Amniotic stem cell (primary cell): ENCODE measurements around the gene GIT1.
"Not testable (repeated sequence)": the region's sequence is repeated elsewhere in the genome, so short reads cannot be mapped to it uniquely, and the experiment has no call there.

Source experiments
- DNase-seq: peaks from one replicate; lab custom pipeline; 2025; lab: John Stamatoyannopoulos, UW

GIT1 gene

DNA sequence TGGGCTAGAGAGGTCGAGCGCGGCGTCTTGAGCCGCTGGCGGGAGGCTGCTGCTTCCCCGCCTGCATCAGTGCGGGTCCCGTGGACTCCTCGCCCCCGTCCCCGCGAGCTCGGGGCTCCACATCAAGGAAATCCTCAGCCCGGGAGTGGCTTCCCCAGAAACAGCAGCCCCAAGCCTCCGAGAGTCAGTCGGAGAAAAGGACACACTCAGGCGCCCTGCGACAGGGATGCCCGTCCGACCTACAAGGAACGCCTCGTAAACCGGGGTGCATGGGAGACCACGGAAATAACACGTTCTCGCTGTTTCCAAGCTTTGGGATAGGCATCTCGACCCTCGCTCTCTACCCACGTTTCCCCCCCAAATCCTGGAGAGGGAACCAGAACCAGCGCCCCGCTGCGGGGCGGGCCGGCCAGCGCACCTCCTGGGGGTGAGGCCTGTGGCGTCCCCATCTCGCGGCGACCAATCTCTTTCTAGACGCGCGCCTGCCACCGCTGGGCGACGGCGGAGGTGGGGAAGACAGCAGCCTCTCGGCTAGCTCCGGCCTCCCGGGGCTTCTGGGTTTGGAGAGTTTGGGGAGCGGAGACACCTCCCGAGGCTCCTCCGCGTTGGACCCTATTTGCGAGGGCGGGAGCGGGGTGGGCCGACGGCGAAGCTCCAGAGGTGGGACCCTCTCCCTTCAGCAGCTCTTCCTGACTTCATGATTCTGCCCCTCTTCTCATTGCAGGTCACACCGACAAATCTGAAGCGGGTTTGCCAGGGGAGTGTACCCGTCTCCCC lies 21.7 kb downstream of the GIT1 start:
- DNase-seq = no peak

DNA sequence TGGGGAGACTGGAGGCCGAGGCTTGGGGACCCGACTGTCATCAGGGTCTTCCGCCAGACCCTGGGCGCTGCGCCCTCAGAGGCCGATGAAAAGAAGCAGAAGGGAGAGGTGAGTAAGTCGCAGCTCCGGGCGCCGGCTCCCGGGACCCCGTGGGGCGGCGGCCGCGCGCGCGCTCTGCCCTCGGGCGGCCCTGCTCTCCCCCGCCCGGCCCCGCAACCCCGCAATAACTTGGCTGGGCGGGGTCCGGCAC lies 22.2 kb downstream of the GIT1 start:
- DNase-seq = no peak

DNA sequence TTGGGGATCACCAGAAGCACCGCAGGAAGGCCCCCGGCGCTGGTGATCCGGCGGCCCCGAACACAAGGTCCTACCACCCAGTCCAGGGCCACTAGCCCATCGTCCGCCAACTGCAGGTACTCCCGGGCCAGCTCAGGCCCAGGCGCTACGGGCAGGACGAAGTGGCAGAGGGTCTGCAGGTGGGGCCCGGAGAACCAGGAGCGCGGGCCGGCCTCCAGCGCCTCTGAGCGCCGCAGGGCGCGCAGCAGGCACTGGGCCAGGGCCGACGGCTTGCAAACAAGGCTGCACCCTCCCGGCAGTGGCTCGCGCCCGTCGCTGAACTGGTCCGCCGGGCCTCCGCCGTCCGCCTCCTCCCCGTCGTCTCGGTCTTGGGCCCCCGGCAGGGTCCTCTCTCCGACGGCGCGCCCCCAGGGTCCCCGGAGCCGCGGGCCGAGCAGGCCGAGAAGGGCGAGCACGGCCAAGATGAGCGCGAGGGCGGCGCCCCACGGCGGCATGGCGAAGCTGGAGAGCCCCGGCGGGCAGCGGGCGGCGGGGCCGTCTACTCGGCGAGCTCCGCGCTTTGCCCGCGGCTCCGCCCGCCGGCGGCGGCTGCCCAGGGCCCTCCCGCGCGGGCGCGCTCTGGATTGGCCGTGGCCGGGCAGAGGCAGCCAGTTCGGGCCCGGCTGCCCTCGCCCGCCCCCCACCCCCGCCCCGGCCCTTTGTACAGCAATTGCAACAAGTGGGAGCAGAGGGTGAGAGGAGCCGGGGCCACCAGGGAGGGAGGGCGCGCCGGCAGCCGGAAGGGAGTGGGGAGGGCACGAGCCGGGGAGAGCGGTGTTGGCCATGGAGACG lies 22.8 kb downstream of the GIT1 start, which contains the start of gene ABHD15:
TSS of gene ABHD15 (minus strand) at position 565 of the 831 bp plus-strand sequence. CDS start at position 494, 71 bp downstream.
- no peak for DNase-seq

DNA sequence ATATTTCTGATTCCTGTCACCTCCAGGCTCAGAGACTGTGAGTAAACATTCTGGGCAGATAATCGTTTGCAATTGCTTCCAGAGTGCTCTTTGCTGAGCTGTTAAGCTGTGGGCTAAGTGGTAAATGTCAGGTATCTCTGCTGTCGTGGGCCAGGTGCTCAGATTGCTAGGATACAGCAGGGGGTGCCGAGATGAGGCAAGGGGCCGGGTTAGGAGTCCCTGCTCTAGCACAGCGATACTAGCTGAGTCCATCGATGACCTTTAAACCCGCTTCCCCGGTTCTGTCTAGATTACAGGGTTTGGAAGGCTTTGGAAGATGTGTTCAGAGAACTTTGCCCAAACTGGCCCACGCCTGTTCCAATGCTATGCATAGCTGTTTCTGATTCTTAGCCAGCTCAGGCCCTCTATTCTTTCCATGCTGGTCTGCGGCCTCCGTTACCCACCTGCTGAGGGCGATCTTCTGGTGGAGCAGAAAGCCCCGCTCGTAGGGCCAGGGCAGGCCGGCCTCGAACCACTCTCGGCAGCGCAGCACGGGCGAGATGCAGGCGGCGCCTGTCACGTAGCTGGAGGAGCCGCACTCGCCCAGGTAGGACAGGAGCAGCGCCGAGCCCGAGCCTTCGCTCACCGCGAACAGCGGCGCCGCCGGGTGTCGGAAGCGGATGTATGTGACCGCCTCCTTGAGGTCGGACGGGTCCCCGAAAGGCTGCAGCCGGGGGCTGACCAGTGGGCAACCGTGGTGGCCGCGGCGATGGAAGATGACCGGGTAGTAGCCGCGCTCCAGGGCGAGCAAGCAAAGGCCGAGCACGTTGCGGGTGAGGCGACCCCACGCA lies 23.6 kb downstream of the GIT1 start:
- DNase-seq = no peak

DNA sequence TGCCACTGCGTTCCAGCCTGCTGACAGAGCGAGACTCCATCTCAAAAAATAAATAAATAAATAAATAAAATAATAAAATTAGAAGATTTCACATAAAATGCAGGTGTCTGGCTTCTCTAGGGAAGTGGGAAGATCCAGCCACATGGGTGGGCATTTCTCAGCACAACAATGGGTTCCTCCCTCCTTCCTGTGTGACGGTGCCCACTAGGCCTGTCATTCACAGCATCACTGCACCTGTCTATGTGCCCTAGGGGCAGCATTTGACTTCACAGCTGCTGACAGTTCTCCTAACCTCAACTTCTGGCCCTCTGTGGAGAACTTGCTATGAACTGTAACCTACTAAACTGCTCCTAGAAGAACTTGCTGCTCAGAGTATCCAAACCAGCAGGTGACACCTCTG lies 25.6 kb downstream of the GIT1 start:
- no peak for DNase-seq

DNA sequence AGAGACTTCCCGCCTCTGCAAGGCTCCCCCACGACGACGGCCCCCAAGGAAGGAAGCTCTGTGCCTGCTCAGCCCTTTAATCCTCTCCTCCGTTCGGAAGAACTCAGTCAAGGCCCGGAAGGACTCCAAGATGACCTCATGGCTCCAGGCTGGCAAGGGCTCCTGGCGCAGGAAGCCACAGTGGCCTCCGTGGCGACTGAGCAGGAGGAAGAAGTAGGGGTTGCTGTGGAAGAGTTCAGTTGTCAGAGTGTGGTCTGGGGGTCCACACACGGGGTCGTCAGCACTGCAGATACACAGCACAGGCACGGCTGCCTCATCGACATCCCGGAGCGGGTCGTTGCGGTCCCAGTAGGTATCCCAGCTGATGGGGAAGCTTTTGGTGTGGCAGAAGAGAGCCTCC lies 26.8 kb downstream of the GIT1 start:
- DNase-seq = no peak

DNA sequence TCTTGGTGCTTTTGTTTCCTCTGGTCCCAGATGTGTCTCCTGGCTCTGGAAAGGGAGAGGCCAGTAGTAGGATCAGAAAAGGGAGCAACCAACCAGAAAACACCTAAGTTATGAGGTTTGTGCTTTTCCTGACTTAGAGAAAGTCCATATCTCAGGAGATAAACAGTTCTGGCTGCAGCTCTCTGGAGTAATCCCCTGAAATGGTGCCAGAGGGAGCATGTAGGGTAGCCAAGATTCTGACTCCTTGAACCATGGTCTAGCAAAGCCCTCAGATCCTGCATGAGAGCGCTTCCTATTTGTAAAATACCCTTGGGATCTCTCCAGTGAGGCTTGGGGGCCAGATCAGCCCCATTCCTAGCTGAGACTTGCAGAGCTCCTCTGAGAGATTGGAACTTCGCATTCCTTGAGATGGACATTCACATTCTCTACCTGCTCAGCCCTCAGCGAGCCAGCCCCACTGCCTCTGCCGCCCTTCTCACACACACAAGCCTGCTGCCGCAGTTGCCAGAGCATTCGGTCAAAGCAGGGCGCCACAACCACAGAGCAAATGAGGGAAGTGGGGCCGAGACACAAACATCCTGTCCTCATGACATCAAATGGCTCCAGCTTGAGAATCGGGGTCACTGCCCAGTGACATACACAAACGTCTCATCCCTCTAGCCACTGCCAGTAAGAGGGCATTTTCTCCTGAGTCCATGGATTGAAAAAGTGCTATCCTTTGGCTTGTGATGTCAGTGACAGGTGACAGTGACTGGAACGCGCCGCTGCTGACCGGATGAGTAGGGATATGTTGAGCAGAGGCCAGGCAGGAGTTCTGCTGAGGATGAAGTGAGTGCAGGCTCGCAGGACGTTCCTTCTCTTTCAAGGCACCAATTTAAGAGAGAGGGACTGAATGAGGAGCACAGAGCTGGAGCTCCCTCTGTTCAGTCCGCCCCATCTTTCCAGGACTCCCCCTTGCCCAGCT lies 27.6 kb downstream of the GIT1 start:
- no peak for DNase-seq

DNA sequence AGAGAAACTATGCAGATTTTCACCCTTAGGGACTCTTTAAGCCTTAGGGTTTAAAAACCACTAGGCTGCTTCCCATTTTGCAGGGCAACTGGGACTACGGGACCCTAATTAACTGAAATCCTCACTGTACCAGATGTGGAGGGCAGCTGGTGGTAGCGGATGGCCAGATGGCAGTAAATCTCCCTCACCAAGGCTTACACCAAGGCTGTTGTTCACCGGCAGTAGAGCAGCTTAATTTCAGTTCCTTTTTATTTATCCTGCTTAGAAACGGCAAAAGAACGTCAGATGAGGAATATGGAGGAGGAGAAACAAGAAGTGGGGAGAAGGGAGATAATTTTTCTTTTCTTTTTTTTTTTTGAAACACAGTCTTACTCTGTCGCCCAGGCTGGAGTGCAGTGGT lies 29.1 kb downstream of the GIT1 start:
- DNase-seq = no peak

DNA sequence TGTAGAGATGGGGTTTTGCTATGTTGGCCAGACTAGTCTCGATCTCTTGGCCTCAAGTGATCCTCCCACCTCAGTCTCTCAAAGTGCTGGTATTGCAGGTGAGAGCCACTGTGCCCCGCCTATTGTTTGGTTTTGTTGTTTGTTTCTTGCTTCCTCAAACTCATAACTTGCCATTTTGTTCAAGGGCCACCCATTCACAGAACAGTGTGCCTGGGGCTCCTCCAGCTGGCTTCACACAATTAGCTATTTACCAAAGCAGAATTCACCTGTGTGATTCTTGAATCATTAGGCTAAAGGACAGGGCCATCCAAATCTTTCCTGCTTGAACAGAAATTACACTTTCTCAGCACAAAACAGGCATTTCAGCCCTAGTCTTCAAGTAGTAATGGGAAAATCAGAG lies 29.8 kb downstream of the GIT1 start:
- DNase-seq = no peak

DNA sequence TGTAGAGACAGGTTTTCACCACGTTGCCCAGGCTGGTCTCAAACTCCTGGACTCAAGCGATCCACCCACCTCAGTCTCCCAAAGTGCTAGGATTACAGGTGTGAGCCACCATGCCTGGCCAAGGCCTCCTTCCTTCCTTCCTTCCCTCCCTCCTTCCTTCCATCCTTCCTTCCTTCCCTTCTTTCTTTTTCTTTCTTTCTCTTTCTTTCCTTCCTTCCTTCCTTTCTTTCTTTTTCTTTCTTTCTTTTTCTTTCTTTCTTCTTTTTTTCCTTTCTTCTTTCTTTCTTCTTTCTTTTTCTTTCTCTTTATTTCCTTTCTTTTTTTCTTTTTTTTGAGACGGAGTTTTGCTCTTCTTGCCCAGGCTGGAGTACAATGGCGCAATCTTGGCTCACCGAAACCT lies 31.3 kb downstream of the GIT1 start:
- not testable (repeated sequence) for DNase-seq

DNA sequence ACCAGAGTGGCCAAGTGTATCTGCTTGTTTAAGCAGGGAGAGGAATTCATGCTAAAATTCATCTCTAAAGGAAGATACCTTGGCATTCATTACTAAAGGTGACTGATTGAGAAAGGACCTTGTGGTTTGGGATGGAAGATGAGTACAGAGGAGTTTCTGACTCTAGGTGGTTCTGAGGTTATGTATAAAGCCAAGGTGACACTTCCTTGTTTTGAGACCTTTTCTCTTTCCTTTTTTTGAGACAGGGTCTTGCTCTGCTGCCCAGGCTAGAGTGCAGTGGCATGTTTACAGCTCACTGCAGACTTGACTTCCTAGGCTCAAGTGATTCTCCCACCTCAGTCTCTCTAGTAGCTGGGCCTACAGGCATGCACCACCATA lies 31.7 kb downstream of the GIT1 start:
- no peak for DNase-seq

DNA sequence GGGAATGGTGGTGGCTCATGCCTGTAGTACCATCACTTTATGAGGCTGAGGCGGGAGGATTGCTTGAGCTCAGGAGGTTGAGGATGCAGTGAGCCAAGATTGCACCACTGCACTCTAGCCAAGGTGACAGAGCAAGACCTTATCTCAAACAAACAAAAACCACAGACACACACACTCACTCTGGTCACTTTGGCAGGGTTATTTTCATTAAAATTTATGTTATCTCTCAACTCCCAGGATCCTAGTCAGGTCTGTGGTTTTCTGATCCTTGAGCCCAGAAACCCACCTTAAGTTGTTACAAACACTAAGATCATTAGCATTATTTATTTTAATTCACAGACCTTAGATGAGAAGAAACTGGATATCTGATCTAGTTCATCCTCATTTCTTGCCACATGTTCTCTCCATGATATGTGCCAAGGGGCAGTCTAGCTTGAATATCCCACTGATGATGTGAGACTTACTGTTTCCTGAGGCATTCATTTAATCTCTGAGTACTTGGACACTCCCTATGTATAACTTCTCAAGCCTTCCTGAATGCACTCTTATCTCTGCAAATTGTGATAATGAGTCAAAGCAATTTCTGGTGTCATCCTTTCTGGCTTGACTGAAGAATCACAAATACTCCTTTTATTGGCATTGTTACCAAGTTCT lies 32.2 kb downstream of the GIT1 start:
- no peak for DNase-seq

DNA sequence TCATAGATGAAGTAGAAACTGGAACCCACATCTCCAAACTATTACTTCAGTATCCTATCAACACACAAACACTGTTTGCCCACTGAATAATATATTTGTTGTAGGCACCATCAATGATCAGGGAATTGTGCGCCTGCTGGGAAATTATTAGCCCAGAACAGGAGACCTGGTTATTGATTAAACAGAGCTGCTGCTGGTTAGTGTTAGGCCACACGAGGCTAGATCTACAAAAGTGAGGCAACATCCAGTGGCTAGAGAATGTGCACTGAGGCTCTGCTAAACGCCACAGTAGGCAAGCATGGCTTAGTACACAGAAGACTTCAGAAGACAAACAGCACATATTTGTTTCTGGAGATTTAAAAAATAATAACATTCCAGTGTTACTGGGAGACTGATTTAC lies 33.6 kb downstream of the GIT1 start:
- no peak for DNase-seq

DNA sequence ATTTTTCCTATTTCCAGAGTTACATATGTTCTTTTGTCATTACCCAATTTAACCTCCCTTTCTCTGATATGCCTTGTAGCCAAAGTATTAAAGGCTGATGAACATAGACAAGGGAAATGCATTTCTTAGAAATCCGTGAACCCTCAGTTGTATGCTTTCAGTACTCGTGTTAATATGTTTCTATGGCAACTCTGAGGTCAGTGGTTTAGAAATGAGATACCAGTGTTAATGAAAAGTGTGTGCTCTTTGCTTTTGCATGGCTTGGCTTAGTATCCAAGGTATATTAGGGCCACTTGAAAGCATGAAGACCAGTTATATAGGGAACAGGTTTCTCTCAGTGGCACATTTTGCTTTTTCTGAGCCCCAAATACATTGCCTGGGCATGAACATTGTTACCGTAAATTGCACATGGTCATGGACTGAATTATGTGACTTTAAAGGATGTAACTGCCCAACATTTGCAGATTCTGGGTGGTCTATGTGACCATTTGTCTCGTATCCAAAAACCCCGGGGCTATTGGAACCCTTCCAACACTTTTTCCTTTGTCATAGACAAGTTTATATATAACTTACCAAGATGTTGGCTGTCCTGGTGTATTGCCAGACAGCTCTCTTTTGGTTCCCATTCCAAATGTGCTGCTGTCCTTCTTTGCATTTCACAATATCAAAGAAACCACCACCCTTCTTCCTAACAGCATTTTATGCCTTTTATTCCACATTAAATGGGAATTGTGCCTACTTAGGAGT lies 40.1 kb downstream of the GIT1 start:
- no peak for DNase-seq

DNA sequence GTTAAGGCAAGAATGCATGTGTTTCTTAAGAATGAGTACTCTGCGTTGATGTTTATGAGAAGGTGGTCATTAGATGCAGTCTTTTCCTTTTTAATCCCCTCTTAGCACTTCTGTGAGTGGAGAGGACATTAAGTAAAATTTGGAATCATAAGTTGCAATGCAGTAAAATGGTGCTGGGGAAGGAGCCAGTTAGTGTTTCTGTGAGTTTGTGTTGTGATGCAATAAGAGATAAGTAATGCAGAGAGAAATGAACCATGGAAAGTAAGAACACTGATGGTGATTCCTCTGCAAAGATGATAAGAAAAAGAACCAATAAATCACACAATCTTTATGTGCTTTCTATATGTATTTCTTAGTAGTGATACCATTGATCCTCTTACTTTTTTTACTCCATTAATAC lies 42.6 kb downstream of the GIT1 start:
- DNase-seq = no peak

DNA sequence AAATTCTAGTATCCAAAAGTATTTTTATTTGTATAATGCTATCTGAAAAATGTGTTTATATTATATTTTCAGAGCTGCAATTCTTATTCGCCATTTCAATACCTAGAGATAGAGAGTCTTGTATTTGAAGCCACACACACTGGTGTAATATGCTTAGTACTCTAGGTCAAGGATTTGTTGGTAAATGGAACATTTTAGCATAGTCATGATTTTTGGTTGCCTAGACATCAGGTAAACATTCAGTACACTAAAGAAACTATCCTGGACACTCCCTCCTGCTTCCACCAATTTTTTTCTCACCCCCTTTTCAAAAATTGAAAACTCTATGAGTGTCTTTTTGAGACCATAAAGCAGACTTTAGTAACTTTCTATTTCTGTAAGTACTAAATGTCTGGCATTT lies 43.4 kb downstream of the GIT1 start:
- no peak for DNase-seq

DNA sequence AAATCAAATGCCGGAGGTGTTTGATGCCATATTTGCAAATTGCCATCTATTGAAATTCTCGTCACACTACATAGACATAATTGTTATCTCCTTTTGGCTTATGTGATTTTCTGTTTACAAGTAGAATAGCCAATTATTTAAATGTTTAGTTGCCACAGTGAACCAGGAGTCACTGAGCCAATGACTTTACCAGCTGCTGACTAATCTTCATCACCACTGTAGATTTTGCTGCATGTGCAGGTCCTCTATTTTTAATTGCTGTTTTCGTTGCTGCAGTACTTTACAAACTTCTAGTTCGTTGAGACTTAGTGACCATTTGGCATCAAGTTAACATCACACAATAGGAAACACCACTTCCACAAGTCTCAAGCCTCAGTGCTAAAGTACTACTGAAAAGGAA lies 45.4 kb downstream of the GIT1 start:
- no peak for DNase-seq

DNA sequence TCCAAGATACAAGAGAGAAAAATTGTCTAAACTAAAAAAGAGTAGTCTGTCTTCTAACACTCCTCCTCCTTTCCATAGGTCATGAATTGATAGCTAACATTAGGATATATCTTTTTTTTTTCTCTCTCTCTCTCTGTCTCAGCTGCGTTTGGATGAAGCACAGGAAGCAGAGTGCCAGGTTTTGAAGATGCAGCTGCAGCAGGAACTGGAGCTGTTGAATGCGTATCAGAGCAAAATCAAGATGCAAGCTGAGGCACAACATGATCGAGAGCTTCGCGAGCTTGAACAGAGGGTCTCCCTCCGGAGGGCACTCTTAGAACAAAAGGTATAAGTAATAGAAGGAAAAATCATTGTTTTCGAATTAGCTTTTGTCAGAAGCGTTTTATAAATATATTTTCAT lies 55.5 kb downstream of the GIT1 start:
- DNase-seq = no peak

DNA sequence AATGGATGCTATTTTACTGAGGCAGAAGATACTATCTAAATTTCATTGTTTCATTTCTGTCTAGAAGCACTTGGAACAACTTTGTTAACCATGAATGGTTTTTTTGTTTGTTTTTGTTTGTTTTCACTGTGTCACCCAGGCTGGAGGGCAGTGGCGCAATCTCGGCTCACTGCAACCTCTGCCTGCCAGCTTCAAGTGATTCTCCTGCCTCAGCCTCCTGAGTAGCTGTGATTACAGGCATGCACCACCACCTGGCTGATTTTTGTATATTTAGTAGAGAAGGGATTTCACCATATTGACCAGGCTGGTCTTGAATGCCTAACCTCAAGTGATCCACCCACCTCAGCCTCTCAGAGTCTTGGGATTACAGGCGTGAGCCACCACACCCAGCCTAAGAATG lies 63.1 kb downstream of the GIT1 start:
- DNase-seq = no peak

DNA sequence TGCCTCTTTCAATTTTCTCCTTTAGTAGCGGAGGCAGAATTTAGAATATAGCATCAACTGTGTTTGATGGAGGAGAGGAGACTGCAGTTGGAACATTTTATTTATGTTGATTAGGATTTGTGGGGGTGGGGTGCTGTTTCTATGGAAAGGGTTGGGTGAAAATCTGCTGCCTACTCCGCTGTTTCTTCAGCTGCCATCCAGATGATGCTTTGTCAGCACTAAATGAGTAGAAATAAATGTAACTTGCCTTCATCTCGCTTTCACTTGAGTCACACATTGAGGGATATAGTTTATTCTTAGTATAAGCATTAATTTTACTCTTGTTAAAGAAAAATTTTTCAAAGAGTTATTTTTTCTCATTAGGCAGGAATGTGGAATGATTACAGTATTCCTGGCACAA lies 64.8 kb downstream of the GIT1 start:
- no peak for DNase-seq
